GM18868 (cell line): ENCODE data around the gene G0S2.
"Not testable (repeated sequence)": the region's sequence is repeated elsewhere in the genome, so short reads cannot be mapped to it uniquely, and the experiment has no call there.

ENCODE experiments used
- ATAC-seq: cut with Tn5 transposase; IDR thresholded peaks from one replicate; pipeline ENCODE4 v1.9.1; 2021; ENCODE audit warnings: mild to moderate bottlenecking, moderate library complexity; ENCODE audit not compliant: unreplicated experiment

Gene G0S2

DNA sequence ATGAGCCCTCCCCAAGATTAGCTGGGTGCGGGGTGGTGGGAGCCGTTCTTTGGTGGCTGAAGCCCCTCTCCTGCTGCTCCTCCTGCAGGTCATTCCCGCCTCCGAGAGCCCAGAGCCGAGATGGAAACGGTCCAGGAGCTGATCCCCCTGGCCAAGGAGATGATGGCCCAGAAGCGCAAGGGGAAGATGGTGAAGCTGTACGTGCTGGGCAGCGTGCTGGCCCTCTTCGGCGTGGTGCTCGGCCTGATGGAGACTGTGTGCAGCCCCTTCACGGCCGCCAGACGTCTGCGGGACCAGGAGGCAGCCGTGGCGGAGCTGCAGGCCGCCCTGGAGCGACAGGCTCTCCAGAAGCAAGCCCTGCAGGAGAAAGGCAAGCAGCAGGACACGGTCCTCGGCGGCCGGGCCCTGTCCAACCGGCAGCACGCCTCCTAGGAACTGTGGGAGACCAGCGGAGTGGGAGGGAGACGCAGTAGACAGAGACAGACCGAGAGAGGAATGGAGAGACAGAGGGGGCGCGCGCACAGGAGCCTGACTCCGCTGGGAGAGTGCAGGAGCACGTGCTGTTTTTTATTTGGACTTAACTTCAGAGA is 448 bp downstream of the G0S2 start:
- no peak for ATAC-seq

DNA sequence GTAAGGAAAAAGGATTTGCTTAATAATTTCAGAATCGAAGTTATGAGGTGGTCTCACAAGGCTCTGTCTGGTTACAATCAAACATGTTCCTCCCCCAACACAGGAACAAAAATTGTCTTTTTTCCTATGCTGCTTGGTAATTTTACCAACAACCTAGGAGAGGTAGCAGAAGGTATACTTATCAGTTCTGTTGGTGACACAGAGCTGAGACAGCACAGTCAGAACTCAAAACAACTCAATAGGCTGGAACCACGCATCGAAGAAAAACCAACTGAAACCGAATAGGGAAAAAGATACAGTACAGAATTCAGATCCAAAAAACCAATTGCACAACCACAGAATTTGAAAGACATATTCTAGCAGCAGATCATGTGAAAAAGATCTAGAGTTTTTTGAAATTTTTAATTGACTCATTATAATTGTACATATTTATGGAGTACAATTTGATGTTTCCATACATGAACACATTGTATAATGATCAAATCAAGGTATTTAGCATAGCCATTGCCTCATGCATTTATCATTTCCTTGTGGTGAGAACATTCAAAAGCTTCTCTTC is 3.8 kb downstream of the G0S2 start:
- no peak for ATAC-seq

DNA sequence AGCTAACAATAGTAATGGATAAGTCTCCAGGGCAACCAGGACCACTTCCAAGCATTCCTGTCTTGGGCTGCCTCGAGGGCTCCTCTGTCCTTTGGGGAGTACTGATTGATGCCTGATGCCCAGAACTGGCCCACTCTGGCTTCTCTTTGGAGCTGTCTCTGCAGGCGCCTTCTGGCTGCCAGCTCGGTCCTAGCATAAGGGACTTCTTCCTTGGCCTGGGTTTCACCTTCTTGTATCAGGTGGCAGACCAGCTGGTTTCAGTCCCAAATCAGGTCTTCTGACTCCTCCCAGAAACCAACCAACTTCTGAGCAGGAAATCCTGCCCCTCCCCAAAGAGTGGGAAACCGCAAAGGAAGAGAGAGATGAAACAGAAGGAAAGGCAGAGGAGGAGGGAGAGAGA is 10.6 kb downstream of the G0S2 start:
- peak; percentile 80 for ATAC-seq

DNA sequence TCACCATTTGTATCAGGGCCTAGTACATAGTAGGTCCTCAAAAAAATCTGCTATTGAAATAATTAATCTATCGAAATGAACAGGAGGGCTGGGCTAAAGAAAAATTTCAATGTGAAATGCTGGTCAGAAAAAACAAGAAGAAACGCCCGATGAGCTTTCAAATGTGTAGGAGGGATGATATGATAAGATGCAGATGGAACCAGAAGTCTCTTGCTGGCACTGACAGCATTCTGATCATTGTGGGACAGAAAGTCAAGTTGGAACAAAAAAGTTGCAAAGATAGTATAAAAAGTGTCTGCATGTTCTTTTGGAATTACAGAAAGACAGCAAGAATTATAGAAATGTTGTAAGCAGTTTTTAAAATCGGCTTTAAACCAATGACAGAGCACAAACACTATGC is 11.1 kb downstream of the G0S2 start:
- ATAC-seq, result no peak

DNA sequence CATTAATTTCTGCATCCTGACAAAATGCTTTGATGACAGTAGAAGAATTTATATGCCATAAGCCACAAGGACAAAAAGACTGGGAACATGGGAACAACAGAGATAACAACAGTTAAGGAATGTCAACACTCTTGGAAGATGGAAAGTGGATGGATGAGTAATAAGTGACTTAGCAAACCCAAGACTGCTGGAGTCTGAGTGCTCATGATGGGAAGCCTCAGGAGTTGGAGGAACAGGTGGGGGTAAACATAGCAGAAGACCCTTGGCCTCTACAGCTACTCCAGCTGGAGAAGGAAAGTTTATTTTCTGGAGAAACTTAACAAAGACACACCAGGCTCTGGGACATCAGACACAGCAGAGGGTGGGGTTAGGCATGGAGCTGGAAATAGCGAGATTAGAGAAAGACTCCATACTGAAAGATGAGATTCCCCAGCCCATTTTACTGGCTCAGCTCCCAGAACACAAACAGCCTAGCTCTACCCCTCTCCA is 13.6 kb downstream of the G0S2 start:
- ATAC-seq, result no peak

DNA sequence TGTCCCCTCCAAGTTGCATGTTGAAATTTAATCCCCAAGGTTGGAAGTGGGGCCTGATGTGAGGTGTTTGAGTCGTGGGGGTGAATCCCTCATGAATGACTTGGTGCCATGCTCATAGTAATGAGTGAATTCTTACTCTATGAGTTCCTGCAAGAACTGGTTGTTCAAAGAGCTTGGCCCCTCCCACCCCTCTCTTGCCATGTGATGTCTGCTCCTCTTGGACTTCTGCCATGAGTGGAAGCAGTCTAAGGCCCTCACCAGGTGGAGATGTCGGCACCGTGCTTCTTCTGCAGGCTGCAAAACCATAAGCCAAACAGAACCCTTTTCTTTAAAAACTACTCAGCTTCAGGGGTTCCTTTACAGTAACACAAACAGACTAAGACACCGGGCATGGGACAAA is 14.3 kb downstream of the G0S2 start:
- ATAC-seq, result no peak

DNA sequence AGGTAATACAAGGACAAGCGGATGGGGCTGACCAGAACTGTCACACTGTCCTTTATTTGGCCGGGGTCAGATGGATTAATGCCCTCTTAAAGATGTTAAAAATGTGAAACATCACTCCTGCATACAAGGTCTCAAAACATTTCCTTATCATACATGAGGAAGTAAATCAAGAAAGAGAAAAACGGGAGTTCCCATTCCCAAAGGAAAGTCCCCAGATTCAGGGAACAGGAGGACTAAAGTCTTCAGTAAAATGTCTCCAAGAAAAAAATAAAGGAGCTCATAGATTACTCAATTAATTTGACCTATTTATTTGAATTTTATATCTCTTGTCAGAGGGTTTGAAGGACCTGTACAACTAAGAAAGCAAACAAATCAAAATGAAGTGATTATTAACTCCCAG is 16.0 kb downstream of the G0S2 start:
- no peak for ATAC-seq

DNA sequence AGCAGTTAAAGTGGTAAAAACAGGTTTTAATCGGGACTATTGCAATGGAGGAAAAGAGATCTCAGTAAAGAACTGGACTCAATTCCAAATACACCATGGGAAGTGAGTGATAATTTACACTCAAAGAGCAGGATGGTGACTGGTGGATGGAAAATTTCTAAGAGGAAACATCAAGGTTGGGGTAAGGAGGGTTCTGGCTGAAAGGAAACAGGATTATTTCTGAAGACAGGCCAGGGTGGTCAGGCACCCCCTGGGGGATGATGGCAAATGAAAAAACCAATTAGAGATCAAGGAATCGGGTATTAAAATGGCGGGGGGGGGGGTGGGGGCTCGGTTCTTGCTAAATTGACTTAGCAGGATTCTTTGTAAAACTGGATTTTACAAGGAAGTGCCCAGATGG is 17.1 kb downstream of the G0S2 start:
- no peak for ATAC-seq

DNA sequence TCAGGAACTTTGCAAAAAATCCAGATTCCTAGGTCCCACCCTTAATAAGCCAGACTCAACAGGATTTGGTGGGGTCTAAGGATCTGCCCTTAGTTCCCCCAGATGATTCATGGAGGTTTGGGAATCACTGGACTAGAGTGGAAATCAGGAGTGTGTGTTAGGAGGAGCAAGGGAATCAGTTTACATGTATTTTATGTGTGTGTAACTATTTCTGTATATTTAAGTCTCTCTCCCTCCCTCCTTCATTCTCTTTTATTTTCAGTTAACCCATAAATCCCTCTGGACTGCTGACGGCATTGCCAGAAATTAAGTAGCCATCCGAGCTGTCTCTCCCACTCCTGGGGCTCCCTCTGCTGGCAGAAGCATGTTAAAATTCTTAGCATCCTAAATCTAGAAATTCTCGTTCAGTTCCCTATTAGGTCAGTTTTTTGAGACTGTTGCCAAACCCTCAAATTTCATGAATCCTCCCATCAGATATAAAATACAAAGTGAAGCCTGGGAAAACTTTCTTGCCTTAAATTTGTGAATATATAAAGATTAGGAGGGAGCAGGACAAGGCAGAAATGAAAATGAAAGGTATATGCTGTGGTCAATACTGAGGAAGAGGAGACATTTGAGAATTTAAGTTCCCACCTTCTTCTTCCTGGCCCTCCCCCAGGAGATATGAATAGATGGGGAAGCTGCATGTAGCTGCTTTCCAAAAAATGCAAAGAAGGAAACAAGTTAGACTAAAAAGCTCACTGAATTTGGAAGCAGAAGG is 17.7 kb downstream of the G0S2 start:
- peak; percentile 70 for ATAC-seq

DNA sequence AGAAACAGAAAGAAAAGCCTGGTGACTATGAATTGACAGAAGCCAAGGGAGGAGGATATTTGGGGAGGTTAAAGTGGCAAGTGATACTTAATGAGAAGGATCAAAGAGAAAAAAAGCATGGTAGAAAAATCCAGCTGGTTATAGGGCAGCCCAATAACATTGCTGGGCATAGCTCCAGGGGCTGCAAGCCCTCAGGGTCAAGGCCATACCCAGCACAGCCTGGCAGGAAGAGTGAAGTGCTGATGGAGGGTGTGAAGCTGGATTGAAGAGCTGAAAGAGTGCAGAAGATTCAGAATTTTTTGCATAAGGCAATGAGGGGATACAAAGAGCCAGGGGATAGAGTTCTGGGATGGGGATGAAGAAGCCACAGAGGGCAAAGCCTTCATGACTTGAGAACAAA is 21.5 kb downstream of the G0S2 start:
- no peak for ATAC-seq

DNA sequence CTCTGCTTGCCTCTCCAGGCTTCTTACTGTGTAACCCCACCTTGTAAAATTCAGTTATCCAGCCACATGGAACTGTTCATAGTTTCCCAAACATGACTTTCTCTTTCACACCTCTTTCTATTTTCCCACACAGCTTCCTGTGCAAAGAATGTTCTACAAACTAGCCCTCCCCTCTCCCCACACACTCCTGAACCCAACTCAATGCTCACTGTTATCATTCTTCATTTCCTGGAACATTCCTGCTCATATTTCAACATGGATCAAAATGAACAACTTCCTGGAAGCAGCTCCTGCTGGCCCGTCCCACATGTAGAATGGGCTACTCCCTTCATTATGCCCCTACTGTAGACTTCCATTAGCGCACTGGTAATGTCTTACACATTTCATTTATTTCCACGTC is 21.9 kb downstream of the G0S2 start:
- no peak for ATAC-seq

DNA sequence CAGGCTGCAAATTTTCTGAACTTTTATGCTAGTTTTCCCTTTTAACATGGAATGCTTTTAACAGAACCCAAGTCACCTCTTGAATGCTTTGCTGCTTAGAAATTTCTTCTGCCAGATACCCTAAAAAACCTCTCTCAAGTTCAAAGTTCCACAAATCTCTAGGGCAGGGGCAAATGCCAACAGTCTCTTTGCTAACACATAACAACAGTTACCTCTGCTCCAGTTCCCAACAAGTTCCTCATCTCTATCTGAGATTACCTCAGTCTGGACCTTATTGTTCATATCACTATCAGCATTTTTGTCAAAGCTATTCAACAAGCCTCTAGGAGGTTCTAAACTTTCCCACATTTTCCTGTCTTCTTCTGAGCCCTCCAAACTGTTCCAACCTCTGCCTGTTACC is 25.5 kb downstream of the G0S2 start:
- ATAC-seq, result not testable (repeated sequence)

DNA sequence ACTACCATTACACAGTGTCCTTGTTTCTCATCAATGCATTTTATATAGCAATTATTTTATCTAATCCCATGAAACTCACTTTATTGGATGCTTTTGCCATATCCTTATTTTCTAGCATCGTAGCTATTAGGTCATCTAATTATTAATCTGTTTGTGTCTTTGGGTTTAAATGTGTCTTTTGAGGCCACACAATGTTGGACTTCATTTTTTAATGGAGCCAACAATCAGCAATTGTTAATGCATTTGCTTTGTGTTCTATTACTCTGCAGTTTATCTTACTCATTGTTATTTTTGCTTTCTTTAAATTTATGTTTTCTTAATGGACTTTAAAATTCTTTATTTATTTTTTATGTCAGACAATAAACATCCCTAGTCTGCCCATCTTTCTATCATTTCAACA is 27.6 kb downstream of the G0S2 start:
- no peak for ATAC-seq

DNA sequence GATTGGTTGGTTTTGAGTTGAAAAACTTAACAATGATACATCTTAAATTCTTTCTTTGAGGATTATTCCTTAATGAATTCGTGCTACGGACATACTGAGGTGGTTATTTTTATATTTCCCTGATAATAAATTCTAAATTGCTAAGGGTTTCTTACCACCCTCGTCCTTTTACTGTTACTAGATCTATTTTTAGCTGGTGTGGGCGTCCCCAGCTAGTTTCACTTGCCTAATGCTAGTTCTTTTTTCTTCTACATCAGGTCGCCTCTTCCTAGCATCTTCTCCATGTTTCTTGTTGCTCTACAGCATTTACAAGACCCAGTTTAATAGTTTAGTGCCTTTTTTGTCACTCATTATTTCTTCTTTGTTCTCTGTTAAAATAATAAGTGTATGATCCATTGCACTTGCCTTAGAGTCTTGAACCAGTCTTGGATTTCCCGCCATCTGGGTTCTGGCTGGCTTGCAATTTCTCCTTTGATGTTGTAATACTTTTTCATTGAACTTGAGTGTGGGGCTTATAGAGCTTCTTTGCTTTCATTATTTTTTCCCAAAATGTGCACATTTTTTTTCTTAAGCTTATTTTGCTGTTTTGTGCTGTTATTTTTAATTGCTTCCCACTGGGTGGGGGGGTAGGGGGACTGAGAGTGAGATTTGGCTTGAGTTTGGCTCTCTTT is 28.8 kb downstream of the G0S2 start:
- peak; percentile 81 for ATAC-seq

DNA sequence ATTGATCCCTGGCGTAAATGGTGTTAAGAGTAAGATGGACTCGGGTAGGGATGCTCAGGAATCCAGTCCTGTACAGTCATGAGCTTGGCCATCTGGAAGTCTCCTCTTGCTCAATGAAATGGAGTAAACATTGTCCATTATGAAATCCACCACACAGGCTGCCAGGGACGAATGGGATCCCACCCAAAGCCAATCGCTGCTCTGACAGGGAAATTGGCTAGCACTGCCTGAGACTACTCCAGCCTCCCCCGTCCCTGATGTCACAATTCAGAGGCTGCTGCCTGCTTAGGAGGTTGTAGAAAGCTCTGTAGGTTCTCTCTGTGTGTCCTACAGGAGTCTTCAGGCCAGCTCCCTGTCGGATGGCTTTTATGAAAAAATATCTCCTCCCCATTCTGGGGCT is 29.4 kb downstream of the G0S2 start, which contains the start of gene HSD11B1:
HSD11B1 (plus strand) TSS at position 263 of the 400 bp plus-strand sequence; CDS start at position 360, 97 bp downstream.
- no peak for ATAC-seq

DNA sequence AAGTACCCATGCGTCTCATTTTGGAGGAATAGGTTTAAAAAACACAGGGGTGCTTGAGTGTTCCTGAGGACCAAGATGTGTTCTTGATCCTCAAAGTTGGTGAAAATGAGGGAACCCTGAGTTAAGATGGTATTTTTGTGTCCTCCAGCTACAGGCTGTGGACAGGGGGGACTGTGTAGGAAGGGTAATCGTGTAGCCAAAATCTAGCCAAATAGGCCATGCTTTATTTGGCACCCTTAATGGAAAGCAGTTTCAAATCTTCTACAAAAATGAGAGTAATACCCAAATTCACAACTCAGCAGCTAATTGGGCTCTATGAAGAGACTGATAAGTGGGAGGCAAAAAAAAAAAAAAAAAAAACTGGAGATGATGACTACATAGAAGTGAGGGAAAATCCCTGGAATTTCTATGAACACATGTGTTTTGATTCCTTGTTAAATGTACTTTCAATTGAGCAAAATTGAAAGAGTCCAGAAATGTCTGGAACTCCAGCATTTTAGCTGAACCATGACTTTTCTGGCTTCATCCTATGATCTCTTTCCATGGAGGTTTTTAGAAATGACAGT is 29.9 kb downstream of the G0S2 start:
- ATAC-seq, result no peak

DNA sequence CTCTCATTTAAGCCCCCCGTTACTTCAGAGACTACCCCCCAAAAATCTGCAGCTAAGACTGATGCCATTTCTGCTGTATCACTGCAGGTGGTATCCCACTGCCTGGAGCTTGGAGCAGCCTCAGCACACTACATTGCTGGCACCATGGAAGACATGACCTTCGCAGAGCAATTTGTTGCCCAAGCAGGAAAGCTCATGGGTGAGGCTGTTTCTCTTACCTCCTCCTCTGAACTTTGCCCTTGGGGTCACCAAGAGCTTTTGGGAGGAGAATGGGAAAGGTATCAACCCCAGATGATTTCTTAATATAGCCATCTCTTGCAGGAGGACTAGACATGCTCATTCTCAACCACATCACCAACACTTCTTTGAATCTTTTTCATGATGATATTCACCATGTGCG is 31.4 kb downstream of the G0S2 start:
- ATAC-seq, result no peak

DNA sequence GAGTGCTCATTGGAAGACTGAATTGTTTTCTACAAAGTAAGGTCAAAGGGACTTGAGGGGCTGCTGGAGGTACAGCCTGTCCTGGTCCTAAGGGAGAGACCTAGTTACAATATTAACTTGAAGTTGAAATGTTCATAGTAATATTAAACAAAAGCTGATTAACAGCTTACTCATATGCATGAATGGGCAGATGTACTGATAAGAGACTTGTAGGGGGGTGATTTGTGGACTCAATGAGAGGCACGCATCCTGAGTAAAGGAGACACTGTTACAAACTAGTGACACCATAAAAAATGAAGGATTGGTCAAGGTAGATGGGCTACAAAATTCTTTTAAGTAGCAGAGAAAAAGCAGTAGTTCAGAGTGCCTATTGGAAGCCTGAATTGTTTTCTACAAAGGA is 32.1 kb downstream of the G0S2 start:
- no peak for ATAC-seq

DNA sequence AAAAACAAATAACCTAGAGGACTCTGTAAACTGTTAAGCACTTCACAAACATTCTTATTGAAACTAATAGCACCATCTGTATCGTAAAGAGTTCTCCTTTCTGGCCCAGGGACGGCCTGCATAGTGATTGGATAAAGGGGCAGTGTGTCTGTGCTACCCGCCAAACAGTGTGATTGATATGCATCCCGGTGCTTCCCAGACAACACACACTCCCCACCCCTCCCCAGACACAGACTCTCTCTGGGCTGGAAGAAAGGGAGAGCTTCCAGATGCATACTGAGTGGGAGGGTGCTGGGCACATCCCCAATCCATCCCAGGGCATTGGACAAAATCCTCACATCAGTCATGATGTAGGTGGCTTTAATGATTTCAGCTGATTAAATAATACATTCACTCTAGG is 33.1 kb downstream of the G0S2 start:
- ATAC-seq, result no peak

DNA sequence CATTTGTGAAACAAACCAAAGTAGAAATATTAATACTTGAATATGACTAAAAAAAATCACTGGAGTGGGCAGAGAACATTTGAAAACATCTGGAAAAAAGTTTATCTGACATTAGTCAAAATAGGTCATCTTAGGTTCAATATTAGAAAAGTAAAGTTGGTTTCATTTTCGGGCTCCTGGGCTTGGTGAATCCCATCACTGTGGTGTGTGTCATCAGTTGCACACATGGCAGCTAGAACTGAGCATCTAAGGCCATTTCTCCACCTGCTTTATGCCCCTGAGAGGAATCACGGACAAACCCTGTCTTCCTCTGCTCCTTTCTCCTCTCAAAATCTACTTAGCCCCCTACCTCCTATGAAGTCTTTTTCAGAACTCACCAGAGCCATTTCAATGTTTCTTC is 34.9 kb downstream of the G0S2 start:
- ATAC-seq, result peak; percentile 45

DNA sequence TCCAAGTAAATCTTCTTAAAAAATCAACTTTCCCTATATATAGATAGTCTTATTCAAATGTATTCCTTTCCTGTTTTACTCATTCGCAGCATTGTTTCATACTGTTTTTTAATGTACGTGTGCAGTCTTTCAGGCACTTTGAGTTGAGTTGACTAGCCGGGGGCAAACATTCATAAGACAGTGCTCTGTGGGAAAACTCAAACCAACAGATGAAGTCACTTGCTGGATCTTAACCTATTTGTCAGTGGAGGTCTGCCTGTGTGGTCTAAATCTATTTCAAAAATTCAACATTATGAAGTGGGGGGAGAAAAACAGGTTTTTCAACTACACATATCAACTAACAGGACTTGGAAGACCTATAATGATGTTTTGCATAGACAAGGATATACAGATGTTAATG is 35.6 kb downstream of the G0S2 start:
- ATAC-seq, result no peak
